ENCODE results near the gene STEAP1B. TPM values are rescaled to one million over a fixed set of nuclear protein-coding genes. Genes with fewer than 3 reads are reported as not detected.

Gene STEAP1B
- total RNA-seq, 1 experiment from 2014 or later = 3.2 TPM

DNA sequence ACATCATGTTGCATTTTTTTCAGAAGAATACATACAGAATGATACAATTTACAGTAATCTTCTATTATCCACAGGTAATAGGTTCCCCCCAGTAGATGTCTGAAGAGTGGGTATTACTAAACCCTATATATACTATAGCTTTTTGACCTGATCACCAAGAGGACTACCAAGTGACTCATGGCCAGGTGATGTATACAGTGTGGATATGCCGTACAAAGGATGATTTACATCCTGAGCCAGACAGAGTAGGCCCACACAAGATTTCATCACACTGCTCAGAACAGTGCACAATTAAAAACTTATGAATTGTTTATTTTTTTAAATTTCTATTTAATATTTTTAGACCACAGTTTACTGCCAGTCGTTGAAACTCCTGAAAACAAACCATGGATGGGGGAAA, 70.6 kb downstream of the STEAP1B start:
- H3K23ac ChIP-seq (ENCODE audit: insufficient read length, low read depth, low read length) = no peak overlapping the region
- no peak overlapping the region for H3K4me2 ChIP-seq (ENCODE audit: insufficient read depth, insufficient read length, low read length)
- Mint-ChIP-seq H3K36me3 (ENCODE audit: insufficient read depth in 1 of 3, low read depth in 3 of 3) (0 out of 7 replicates have a peak, but pooled peaks cover 0 to 1% (median 0%) of the 10 kb centered on the region in 3 experiments), H3K4me1 (peaks cover 28% of the 10 kb centered on the region in 2 experiments), H3K9me3 (no peaks in the 10 kb centered on the region), H3K4me3 (no peak overlapping the region), H3K27me3 (ENCODE audit: low read depth) (no peaks in the 10 kb centered on the region), H3K27ac (no peak overlapping the region)
- no peak for DNase-seq
- no peak overlapping the region for H2BK20ac ChIP-seq (ENCODE audit: low read depth, low read length, poor library complexity, severe bottlenecking)
- no peak overlapping the region for H2BK5ac ChIP-seq (ENCODE audit: insufficient read length, low read length)
- TF ChIP-seq, protein P1, sequence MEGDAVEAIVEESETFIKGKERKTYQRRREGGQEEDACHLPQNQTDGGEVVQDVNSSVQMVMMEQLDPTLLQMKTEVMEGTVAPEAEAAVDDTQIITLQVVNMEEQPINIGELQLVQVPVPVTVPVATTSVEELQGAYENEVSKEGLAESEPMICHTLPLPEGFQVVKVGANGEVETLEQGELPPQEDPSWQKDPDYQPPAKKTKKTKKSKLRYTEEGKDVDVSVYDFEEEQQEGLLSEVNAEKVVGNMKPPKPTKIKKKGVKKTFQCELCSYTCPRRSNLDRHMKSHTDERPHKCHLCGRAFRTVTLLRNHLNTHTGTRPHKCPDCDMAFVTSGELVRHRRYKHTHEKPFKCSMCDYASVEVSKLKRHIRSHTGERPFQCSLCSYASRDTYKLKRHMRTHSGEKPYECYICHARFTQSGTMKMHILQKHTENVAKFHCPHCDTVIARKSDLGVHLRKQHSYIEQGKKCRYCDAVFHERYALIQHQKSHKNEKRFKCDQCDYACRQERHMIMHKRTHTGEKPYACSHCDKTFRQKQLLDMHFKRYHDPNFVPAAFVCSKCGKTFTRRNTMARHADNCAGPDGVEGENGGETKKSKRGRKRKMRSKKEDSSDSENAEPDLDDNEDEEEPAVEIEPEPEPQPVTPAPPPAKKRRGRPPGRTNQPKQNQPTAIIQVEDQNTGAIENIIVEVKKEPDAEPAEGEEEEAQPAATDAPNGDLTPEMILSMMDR (conservative IDR thresholded peaks at IDR 0.05) = no peak
- H3T11ph ChIP-seq (ENCODE audit: low read length) = no peak overlapping the region
- no peak overlapping the region for H3K14ac ChIP-seq (ENCODE audit: insufficient read depth, low read length)
- no peaks in the 10 kb centered on the region for H3K79me2 ChIP-seq (ENCODE audit: insufficient read depth, low read length)
- WGBS (ENCODE audit: extremely low coverage, insufficient read length, low lambda C conversion rate) = no CpG with 5 or more reads among the region's 2 CpGs
- peaks cover 7% of the 10 kb centered on the region; the same call in 1 of the 2 replicates for H3K4me1 ChIP-seq (ENCODE audit: insufficient read depth, low read length)
- no peak overlapping the region for H4K5ac ChIP-seq (ENCODE audit: insufficient read length, low read depth, low read length)
- no peaks in the 10 kb centered on the region for H3K23me2 ChIP-seq (ENCODE audit: insufficient read length, low read depth, low read length, poor library complexity, severe bottlenecking)
- H3K27me3 ChIP-seq (ENCODE audit: insufficient read depth, low read length) = no peaks in the 10 kb centered on the region
- no peak overlapping the region for H2BK15ac ChIP-seq (ENCODE audit: low read depth, low read length)
- H3K4ac ChIP-seq (ENCODE audit: low read depth, low read length) = no peak overlapping the region
- H2AK5ac ChIP-seq (ENCODE audit: insufficient read length, low read length) = no peak overlapping the region
- H2BK12ac ChIP-seq (ENCODE audit: insufficient read length, low read depth, low read length) = no peak overlapping the region
- H3K18ac ChIP-seq (ENCODE audit: insufficient read length, low read depth, low read length) = no peak overlapping the region
- H2BK120ac ChIP-seq (ENCODE audit: low read depth, low read length, poor library complexity, severe bottlenecking) = no peak overlapping the region
- no peak overlapping the region for H3K9ac ChIP-seq (ENCODE audit: extremely low read depth, insufficient read length, low read length)
- no peaks in the 10 kb centered on the region for H3K79me1 ChIP-seq (ENCODE audit: insufficient read depth, low read depth, low read length, poor library complexity, severe bottlenecking)
- no peaks in the 10 kb centered on the region for H3K9me3 ChIP-seq (ENCODE audit: control insufficient read depth, low read depth, low read length)
- H3K27ac ChIP-seq (ENCODE audit: insufficient read length, low read depth, low read length) = no peak overlapping the region
- H3K56ac ChIP-seq (ENCODE audit: insufficient read length, low read depth, low read length) = no peak overlapping the region
- H4K8ac ChIP-seq (replicated peaks; ENCODE audit: insufficient read length, low read depth, low read length) = no peak overlapping the region
- H2AFZ ChIP-seq (ENCODE audit: low read length) = no peak overlapping the region
- H4K91ac ChIP-seq (ENCODE audit: insufficient read length, low read depth, low read length) = no peak overlapping the region
- H4K20me1 ChIP-seq (ENCODE audit: control insufficient read depth, insufficient read depth, insufficient read length) = no peaks in the 10 kb centered on the region
